HG02938 (cell line): Measurements from ENCODE around the gene PRKCB.
"Not testable (repeated sequence)": the region's sequence is repeated elsewhere in the genome, so short reads cannot be mapped to it uniquely, and the experiment has no call there.

Experiments
- ATAC-seq: cut with Tn5 transposase; IDR thresholded peaks from one replicate; pipeline ENCODE4 v1.9.1; 2021; ENCODE audit warnings: mild to moderate bottlenecking, moderate library complexity; ENCODE audit not compliant: unreplicated experiment

PRKCB gene

DNA sequence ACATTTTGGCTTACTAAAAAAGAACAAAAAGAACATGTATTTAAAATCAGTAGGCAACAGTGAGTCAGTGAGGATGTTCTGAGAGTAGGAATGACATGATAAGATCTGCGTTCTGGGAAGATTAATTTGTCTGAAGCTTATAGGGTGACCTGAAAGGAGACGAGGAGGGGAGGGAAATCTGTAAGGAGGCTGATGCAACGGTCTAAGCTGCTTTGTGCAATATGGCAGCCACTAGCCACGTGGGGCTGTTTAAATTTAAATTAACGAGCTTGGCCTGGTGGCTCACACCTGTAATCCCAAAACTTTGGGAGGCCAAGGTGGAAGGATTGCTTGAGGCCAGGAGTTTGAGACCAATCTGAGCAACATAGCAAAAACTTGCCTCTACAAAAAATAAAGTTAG, 238.8 kb downstream of the PRKCB start:
- no peak for ATAC-seq

DNA sequence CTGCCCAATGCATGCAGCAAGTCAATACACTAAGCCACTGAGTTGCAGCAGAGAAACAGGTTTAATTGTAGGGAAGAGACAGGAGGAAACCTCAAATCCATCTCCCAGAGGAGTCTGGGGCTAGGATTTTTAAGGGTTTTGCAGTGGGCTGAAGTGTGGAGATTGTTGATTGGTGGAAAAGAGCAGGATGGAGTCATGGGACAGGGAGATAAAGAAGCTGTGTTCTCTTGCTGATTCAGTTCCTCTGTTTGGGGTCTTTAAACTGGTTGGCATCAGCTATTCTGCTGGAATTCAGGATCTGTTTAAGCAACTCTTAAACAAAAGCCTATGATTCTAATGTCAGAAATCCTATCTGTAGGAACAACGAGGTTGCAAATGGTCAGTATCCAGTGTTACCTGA, 239.5 kb downstream of the PRKCB start:
- ATAC-seq, result no peak

DNA sequence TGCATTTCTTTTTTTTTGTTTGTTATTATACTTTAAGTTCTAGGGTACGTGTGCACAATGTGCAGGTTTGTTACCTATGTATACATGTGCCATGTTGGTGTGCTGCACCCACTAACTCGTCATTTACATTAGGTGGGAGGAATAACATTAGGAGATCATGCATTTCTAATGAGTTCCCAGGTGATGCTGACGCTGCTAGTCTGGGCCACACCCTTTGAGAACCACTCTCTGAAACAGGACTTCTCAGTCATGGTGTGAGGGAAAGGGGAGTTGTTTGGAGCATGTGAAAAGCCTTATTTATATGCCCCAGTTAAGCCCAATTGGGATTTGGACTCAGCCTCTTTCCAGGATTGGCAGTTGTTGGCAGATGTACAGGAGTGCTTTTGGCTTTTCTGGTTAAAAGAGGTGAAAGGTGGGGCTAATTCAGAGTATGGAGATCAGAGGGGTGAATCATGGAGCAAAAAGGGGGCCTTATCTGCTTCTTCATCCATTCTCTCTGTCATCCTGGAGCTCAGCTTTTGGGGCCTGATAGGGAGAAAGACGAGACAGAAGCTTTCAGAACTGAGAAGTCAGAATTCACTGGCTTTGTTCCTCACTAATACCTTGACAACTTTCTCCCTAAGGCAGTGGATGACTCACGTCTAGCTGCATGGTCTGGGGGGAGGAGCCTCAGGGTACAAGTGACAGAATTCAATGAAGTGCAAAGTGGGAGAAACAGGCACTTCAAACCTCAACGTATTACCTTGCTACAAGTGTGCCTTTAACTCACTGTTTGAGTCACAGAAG, 240.3 kb downstream of the PRKCB start:
- no peak for ATAC-seq

DNA sequence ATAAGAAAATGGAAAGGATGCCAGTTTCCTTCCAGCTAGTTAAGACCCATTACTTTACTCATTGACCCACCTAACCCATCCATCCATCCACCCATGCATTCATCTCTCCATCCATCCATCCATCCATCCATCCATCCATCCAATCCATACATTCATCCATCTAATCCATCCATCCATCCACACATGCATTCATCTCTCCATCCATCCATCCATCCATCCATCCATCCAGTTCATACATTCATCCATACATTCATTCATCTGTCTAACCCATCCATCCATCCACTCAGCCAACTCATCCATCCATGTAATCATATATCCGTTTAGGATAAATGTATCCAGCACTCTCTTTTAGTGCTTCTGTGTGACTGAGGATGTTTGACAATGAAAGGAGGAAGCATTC, 241.5 kb downstream of the PRKCB start:
- no peak for ATAC-seq

DNA sequence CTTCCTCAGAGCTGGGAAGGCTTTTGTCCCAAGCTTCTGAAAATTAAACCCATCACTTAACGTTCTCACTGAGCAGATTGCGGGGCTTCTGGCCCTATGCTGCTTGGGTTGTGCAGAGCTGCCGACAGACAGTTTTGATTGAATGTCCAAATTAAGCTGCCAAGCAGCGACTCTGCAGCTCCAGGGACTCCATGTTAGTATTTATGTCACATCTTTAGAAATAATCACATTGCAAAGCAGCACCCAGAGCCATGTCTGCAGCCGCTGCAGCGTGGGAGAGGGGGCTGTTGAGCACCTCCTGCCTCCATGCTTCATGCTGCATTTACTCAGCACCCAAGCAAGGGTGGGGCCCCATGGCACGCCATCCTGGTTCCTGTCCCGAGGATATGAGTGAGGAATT, 242.2 kb downstream of the PRKCB start:
- no peak for ATAC-seq

DNA sequence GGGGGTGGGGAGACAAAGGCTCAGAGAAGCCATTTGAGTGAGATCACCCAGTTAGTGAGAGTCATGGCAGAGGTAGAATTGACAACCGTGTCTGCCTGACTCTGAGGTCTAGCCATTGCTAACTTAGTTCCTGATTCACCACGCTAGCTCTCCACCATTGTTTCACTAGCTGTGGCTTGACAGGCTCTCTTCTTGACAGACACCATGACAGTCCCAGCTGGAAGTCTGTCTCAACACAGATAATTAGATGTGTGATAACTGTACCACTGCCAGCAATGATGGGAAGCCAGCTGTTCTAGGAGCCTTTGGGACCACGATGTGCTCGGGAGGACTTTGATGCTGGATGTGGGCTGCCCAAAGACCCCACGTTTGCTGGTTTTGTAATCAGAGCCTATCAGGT, 249.9 kb downstream of the PRKCB start:
- no peak for ATAC-seq

DNA sequence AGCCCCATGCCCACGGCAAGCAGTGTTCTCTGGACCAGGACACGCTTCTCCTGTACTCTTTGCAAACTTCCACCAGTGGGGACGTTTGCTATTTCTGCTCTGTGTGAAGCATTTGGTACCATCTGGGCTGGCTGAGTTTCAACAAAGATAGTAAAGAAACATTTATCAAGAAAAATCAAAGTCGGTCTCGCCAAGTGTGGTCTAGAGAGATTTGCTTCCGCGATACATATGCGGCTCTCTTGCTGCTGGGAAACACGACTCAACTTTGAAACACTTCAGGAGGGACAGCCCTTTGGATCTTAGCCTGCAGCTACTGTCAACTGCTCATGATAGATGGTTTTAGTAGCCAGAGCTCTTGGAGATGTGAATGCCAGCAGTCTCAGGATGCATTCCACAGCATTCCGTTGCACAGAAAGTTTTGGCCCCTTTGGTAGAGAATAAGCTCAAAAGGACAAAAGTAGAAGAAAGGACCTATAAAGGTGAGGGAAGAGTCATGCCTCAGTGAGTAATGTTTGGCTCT, 252.2 kb downstream of the PRKCB start:
- ATAC-seq, result no peak

DNA sequence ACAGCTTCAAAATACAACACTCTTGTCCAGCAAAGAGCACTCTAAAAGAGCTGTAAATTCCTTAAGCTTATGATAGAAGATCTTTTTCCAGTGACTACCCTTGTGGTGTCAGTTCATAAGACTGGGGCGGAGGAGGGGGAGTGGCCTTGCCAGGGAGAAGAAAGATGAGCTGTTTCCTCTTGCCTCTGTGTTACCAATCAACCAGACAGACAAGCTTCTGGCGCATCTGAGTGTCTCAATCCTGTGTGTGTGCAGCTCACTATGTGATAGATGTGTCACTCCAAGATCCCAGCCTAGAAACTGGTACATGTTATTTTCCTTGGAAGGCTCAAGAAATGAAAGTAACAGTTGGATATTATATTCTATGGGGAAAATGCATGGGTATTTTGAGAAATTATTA, 253.0 kb downstream of the PRKCB start:
- ATAC-seq, result no peak

DNA sequence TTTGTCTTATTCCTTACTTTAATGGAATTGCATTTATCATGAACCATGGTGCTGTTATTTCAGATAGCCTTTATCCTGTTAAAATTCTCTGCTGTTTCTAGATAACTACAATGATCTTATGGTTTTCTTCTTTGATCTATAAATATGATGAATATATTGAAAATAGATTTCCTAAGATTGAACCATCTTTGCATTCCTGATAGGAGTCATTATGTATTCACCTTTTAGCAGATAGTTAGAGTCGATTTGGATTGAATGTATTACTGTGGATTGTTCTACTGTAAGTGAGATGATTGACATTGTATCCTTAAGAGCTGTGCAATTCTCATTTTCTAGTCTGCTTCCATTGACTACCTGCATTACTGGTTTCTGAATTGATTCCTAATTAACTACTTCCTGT, 255.3 kb downstream of the PRKCB start:
- ATAC-seq, result no peak

DNA sequence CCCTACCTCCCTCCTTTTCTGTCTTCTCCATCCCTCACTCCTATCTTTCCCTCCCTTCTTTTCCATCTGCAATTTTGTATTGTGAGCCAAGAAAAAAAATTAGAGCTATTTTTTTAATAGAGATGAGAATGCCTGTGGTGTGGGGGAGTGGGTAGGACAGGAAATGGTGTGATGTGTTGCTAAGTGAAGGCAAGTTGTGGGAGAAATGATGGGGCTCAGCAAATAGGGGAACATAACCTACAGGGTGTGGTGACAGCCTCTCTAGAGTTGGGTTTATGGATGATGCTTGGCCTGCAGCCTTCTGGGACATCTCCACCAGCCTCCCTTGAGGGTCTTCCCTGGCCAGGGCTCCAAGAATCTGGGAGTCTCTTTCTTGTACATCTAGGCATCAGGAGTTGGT, 257.3 kb downstream of the PRKCB start:
- no peak for ATAC-seq

DNA sequence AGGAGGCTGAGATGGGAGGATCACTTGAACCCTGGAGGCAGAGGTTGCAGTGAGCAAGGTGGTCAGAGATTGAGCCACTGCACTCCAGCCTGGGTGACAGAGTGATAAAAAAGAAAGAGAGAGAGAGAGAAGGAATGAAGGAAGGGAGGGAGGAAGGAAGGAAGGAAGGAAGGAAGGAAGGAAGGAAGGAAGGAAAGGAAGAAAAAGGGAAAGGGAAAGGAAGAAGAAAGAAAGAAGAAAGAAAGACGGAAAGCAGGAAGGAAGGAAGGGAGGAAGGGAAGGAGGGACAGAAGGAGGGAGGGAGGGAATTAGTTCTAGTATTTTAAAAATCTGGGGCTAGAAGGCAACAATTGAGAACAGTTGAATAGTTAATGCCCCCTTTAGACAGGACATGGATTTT, 258.9 kb downstream of the PRKCB start:
- no peak for ATAC-seq

DNA sequence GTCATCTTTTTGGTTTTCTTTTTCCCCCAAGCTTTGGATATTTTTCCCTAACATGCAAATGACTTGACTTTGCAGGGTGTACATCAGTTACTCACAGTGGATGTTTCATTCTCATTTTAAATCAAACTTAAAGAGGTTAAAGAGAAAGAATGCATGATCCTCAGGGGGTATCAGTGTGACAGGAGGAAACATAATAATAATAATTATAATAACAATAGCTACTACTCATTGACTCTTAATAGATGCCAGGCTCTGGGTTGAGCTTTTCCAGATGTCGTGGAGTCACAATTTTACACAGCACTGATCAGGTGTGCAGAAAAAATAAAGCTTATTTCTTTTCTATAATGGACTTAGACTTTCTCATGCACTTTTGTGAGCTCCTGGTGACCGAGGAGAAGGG, 263.1 kb downstream of the PRKCB start:
- no peak for ATAC-seq

DNA sequence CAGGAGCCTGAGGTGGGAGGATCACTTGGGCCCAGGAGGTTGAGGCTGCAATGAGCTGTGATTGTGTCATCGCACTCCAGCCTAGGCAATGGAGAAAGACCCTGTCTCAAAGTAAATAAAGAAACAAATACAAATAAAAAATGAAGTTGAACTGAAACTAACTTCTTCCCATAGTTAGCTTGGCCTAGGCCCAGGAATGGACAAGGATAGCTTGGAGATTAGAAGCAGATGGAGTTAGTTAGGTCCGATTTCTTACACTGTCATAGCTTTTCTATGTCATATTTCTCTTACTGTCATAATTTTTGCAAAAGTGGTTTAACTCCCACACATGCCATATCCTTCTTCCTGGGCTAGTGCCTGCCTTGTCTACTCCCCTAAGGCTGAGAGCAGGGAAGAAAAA, 265.6 kb downstream of the PRKCB start:
- no peak for ATAC-seq

DNA sequence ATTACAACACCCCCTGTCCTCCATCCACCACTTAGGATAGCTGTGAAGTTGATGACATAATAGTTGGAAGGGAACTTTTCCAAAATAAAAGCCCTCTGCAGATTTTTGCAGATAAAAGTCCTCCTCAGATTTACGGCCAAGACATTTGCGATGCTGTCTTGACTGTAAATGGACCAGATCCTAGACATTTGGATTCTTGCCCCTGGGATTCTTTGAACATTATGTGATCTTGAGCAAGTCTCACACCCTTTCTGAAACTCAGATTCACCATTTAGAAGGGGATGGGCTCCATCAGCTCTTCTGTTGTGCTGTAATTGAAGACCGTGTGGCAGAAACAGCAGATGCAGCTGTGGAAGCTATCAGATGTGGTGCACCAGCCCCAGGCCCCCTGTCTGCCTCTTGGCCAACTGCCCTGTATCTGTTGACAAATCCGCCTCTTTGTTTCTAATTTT, 266.5 kb downstream of the PRKCB start:
- no peak for ATAC-seq

DNA sequence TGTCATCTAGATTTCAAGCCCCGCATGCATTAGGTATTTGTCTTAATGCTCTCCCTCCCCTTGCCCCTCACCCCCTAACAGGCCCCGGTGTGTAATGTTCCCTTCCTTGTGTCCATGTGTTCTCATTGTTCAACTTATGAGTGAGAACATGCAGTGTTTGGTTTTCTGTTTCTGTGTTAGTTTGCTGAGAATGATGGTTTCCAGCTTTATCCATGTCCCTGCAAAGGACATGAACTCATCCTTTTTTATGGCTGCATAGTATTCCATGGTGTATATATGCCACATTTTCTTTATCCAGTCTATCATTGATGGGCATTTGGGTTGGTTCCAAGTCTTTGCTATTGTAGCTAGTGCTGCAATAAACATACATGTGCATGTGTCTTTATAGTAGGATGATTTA, 269.7 kb downstream of the PRKCB start:
- not testable (repeated sequence) for ATAC-seq

DNA sequence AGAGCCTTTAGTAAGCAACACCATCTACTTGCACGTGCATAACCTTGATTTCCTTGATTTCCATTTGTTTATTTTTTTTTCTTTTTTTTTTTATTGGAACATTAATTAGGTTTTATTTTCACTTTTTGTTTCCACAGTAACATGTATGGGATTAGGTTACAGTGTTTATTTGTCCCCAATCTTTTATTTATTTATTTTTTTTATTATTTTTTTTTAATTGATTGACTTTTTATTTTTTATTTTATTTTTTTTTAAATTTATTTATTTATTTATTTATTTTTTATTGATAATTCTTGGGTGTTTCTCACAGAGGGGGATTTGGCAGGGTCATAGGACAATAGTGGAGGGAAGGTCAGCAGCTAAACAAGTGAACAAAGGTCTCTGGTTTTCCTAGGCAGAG, 272.3 kb downstream of the PRKCB start:
- ATAC-seq, result not testable (repeated sequence)

DNA sequence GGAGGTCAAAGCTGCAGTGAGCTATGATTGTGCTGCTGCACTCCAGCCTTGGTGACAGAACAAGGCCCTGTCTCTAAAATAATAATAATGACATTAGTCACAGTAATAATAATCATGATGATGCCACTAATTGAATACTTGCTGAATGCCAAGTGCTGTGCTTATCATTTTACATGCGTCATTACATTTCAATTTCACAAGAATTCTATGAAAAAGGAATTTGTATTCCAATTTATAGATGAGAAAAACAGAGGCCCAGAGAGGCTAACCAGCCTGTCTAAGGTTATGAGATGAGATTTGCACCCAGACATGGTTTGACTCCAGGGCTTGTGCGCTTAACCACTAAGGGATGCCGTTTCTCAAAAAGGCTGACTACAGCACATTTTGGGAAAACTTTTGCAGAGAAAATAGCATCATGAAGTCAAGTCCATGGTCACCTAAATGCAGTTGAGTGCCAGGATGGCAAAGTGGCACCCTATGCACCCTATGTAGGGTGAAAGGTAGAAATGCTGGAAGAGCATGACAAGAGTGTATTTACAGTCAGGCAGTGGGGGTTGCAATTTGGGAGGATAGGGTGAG, 276.0 kb downstream of the PRKCB start:
- no peak for ATAC-seq

DNA sequence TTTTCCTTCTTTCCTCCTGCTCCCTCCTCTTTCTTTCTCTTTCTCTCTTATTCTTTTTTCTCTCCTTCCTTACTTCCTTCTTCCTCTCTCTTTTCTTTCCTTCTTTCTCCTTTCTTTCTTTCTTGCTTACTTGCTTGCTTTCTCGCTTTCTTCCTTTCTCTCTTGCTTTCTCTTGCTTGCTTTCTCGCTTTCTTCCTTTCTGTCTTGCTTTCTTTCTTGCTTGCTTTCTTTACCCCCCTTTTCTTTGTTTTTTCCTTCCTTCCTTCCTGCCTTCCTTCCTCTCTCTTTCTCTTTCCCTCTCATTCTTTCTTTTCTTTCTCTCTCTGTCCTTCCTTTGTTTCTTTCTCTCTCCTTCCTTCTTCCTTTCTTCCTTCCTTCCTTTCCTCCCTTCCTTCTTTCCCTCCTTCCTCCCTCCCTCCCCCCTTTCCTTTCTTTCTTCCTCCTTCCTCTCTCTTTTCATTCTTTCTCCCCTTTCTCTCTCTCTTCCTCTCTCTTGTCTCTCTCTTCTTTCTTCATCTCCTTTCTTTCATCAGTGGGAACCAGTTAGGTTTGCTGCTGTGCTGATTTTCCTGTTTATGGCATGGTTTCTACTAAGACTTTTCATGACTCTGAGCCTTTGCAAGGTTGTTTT, 277.4 kb downstream of the PRKCB start:
- no peak for ATAC-seq

DNA sequence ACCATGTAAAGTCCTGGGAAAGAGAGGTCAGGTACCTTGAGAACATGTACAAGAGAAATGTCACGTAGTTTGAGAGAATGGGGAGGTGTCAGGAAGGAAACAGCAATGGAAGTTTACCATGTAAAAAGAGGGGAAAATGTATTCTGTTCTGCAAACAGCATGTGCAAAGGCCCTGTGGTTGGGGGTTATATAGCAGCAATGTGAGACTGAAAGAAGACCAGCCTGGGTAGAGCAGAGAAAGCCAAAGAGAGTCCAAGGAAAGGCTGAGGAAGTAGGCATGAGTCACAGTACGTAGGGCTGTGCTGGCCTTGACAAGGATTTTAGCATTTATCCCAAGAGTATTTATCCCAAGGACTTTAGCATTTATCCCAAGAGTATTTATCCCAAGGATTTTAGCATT, 279.1 kb downstream of the PRKCB start:
- no peak for ATAC-seq

DNA sequence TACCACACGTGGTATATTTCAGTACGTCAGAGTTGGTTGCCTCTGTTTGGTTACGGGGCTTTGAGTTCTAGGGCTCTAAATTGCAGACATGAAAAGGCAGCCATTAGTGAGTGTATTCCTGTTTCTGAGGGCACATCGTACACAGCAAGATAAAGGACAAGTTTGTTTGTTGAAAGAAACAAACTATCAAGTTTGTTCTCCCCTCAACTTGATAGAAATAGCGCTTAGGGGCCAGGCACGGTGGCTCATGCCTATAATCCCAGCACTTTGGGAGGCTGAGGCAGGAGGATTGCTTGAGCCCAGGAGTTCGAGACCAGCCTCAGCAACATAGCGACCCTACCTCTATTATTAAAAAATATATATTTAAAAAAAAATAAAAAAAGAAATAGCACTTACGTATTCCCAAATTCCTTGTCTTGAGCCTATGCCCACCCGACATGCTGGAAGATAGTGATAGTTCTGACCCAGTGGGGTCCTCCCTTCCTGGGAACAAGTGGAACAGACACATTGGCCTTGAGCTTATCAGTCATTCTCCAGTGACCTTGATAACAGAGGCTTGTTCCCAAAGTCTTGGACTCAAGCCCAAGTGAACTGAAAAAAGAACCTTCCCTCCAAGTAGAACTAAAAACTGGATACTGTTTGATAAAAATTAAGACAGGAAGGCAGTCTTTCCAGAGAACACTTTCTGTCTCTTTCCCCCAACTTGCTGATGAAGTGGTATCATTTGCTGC, 280.4 kb downstream of the PRKCB start:
- ATAC-seq, result no peak

DNA sequence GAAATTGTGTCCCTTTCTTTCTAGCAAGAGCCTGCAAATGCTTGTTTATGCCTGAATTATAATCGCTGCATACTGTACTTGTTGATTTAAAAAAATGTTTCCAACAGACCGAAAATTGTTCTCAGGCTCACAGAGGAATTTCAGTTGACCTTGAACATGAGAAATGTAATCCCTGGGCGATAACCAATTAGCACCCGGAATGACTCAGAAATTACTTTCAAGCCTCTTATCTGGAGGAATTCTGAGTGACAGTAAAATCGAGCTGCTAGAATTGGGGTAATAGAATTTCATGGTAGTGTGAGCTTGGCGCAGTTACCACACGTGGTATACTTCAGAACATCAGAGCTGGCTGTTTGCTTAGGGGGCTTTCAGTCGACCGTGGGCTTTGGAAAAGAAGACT, 281.2 kb downstream of the PRKCB start:
- no peak for ATAC-seq
